Activated T-helper 2 cell treated with anti-CD3 and anti-CD28 coated beads, Interferon-gamma antibody, Interleukin-2, Interleukin-4, amounts not matched to agents 10 μg/mL and 5 μg/mL and 100 μg/mL, durations not matched to agents 14 hours and 24 hours and 36 hours (primary cell): ENCODE results near the gene ZNF614. TPM values are rescaled to one million over a fixed set of nuclear protein-coding genes. Genes with fewer than 3 reads are reported as not detected.
A peak's percentile ranks its signal among the peaks of the same experiment; 100 is the strongest.
"Not testable (repeated sequence)": the region's sequence is repeated elsewhere in the genome, so short reads cannot be mapped to it uniquely, and the experiment has no call there.

Experiments
- DNase-seq: peaks from one replicate; pipeline ENCODE4 v3.0.0; 2021; ENCODE audit warnings: low spot score
- H3K27ac Mint-ChIP-seq: one replicate; pipeline ENCODE4 v1.8.0; 2021; ENCODE audit warnings: mixed read lengths
- H3K27me3 Mint-ChIP-seq: one replicate; pipeline ENCODE4 v1.8.0; 2021; ENCODE audit warnings: low read depth, mixed read lengths
- H3K36me3 Mint-ChIP-seq: one replicate; pipeline ENCODE4 v1.8.0; 2021; ENCODE audit warnings: low read depth, mixed read lengths
- H3K4me1 Mint-ChIP-seq: one replicate; pipeline ENCODE4 v1.8.0; 2021; ENCODE audit warnings: low read depth, mixed read lengths
- H3K4me3 Mint-ChIP-seq: one replicate; pipeline ENCODE4 v1.8.0; 2021; ENCODE audit warnings: low read depth, mild to moderate bottlenecking, moderate library complexity, mixed read lengths
- H3K9me3 Mint-ChIP-seq: one replicate; pipeline ENCODE4 v1.8.0; 2021; ENCODE audit warnings: mixed read lengths
- intact Hi-C: fragments of 100-400 bp; cut with micrococcal nuclease; formaldehyde crosslinking; loops from one replicate; pipeline ENCODE4 v1.15.1; 2023
- total RNA-seq: library from RNA; stranded (reverse); gene quantifications from 2 replicates; pipeline ENCODE4 v1.2.3, GENCODE V29; 2022

ZNF614 gene
- total RNA-seq, result 9.2 and 9.6 TPM in 2 replicates

DNA sequence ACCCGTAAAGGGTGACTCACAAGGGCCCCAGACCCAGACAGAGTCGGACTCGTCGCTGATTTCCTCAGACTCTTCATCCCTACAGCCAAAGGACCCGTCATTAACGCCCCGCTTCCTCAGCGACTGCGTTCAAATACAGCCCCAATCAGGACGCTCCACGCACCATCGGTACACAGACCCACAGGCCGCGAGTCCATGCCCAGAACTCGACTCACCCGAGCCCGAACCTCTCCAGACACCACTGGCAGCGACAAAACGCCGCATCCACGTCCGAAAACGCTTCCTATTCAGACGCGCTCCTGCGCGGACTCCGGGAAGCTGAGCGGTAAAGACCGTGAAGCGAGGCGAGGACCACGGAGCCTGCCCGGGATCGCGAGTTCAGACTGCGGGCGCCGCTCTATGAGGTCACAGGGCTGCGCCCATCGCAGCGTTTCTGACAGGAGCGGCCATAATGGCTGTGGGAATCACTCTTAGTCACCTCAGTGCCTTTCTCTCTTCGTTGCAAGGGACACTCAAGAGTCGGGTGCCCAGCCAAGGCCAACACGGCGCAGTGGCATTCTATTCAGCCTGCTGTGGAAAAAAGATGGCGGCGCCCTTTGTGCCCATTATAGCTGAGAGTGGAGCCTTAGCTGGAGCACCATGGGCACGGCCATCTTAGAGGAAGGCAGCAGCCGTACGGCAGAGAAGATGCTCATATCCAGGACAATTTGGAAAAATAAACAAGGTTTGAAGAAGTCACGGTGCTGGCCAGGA is at the start of gene ZNF614:
Gene ZNF614 (minus strand): TSS at position 353 of the 753 bp plus-strand sequence. CDS start 2,634 bp downstream, outside the sequence.
- Mint-ChIP-seq H3K27ac (peak within 1 kb of the TSS; percentile 93), H3K36me3 (peaks cover 80% of the 10 kb centered on the region), H3K9me3 (peaks cover 69% of the 10 kb centered on the region), H3K4me1 (peaks cover 11% of the 10 kb centered on the region), H3K4me3 (peak within 1 kb of the TSS; percentile 92), H3K27me3 (no peaks in the 10 kb centered on the region)
- intact Hi-C loops, result loop anchor here (1.0 to 10.0 kb wide), 6 partner anchors 20 to 123 kb away; partner anchors contain the start of genes ZNF350, ZNF613, ZNF615 and ZNF616
- DNase-seq, result peak; percentile 82

DNA sequence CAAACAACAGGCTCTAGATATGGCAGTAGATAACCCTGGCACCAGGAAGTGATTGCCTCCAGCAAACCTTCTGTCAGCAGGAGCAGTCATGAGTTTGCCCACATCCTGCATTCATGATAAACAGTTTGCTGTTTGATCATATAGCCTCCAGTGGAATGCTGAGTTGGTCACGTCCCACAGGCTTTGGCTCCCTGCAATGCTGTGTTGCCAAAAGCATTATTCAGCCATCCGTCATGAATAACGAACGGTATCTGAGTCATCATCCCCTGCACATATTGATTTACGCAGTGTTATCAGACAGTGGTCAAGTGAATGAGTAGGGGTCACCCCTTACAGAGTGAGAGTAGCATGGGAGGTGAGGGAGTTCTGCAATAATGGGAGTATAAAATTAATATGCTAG is 42.3 kb upstream of the ZNF614 start:
- peaks cover 100% of the 10 kb centered on the region for H3K36me3 Mint-ChIP-seq
- no peak for DNase-seq
- intact Hi-C loops, result no loop called here
- no peaks in the 10 kb centered on the region for H3K4me1 Mint-ChIP-seq
- H3K9me3 Mint-ChIP-seq, result peaks cover 87% of the 10 kb centered on the region
- no peak overlapping the region for H3K27ac Mint-ChIP-seq
- H3K27me3 Mint-ChIP-seq, result no peaks in the 10 kb centered on the region
- H3K4me3 Mint-ChIP-seq, result no peak overlapping the region

DNA sequence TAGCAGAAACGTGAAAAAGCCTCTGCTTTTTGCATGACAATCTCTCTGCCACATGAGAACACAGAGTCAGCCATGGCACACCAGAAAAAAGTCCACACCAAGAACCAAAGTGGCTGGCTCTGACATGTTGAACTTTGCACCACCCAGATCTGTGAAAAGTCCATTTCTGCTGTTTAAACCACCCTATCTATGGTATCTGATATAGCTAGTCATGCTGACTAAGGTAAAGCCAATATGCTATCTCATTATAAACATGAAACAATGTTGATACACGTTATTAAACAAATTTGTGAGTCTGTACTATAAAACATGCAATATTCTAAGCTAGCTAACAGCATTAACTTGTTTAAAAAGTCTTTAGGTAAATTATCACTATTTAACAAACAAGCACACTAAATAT is 41.5 kb upstream of the ZNF614 start:
- H3K27me3 Mint-ChIP-seq, result no peaks in the 10 kb centered on the region
- H3K4me1 Mint-ChIP-seq, result no peaks in the 10 kb centered on the region
- intact Hi-C loops, result no loop called here
- no peak overlapping the region for H3K4me3 Mint-ChIP-seq
- H3K9me3 Mint-ChIP-seq, result peaks cover 87% of the 10 kb centered on the region
- H3K27ac Mint-ChIP-seq, result no peak overlapping the region
- peaks cover 98% of the 10 kb centered on the region for H3K36me3 Mint-ChIP-seq
- no peak for DNase-seq

DNA sequence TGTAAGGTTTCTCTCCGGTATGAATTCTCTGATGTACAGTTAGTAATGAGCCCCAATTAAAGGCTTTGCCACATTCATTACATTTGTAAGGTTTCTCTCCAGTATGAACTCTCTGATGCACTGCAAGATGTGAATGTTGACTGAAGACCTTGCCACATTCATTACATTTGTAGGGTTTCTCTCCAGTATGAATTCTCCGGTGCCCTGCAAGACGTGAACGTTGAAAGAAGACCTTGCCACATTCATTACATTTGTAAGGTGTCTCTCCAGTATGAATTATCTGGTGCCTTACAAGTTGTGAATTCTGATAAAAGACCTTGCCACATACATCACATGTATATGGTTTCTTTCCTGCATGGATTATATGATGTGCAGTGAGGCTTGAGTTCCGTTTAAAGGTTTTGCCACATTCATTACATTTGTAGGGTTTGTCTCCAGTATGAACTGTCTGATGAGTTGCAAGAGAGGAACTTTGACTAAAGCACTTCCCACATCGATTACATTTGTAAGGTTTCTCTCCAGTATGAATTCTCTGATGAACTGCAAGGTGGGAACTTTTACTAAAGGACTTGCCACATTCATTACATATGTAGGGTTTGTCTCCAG is 38.2 kb upstream of the ZNF614 start:
- Mint-ChIP-seq H3K4me3 (no peak overlapping the region), H3K27me3 (no peaks in the 10 kb centered on the region), H3K27ac (no peak overlapping the region), H3K9me3 (peaks cover 76% of the 10 kb centered on the region), H3K36me3 (peaks cover 82% of the 10 kb centered on the region), H3K4me1 (no peaks in the 10 kb centered on the region)
- intact Hi-C loops, result no loop called here
- DNase-seq, result no peak

DNA sequence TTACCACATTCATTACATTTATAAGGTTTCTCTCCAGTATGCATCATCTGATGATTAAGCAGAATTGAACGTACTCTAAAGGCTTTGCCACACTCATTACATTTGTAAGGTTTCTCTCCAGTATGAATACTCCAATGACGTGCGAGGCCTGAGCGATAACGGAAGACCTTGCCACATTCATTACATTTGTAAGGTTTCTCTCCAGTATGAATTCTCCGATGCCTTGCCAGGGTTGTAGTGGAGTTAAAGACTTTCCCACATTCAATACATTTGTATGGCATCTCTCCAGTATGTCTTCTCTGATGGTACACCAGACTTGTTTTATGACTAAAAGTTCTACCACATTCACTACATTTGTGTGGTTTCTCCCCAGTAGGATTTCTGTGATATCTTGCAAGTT is 37.2 kb upstream of the ZNF614 start:
- no peak for DNase-seq
- peaks cover 76% of the 10 kb centered on the region for H3K9me3 Mint-ChIP-seq
- no peaks in the 10 kb centered on the region for H3K27me3 Mint-ChIP-seq
- H3K4me1 Mint-ChIP-seq, result no peaks in the 10 kb centered on the region
- H3K27ac Mint-ChIP-seq, result no peak overlapping the region
- peaks cover 77% of the 10 kb centered on the region for H3K36me3 Mint-ChIP-seq
- no peak overlapping the region for H3K4me3 Mint-ChIP-seq
- intact Hi-C loops, result no loop called here

- DNase-seq, H3K27ac Mint-ChIP-seq, H3K27me3 Mint-ChIP-seq, intact Hi-C loops, H3K4me1 Mint-ChIP-seq, H3K4me3 Mint-ChIP-seq: not testable (repeated sequence)
- peaks cover 74% of the 10 kb centered on the region for H3K9me3 Mint-ChIP-seq
- peaks cover 36% of the 10 kb centered on the region for H3K36me3 Mint-ChIP-seq
Measured at GRCh38 chr19:52056480-52056879, 28.3 kb upstream of the ZNF614 start.

DNA sequence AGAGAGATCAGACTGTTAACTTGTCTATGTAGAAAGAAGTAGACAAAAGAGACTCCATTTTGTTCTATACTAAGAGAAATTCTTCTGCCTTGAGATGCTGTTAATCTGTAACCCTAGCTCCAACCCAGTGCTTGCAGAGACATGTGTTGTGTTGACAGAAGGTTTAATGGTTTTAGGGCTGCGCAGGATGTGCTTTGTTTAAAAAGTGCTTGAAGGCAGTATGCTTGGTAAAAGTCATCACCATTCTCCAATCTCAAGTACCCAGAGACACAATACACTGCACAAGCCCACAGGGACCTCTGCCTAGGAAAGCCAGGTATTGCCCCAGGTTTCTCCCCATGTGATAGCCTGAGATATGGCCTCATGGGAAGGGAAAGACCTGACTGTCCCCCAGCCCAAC is 23.6 kb upstream of the ZNF614 start:
- Mint-ChIP-seq H3K9me3 (peaks cover 72% of the 10 kb centered on the region), H3K36me3 (peaks cover 54% of the 10 kb centered on the region)
- DNase-seq, H3K27ac Mint-ChIP-seq, H3K27me3 Mint-ChIP-seq, intact Hi-C loops, H3K4me3 Mint-ChIP-seq, H3K4me1 Mint-ChIP-seq: not testable (repeated sequence)

- Mint-ChIP-seq H3K4me1 (peaks cover 9% of the 10 kb centered on the region), H3K36me3 (peaks cover 72% of the 10 kb centered on the region), H3K27me3 (no peaks in the 10 kb centered on the region), H3K9me3 (peaks cover 64% of the 10 kb centered on the region), H3K27ac (peak within 1 kb of the TSS; percentile 99), H3K4me3 (peak within 1 kb of the TSS; percentile 96)
- DNase-seq, result peak; percentile 78
- intact Hi-C loops, result loop anchor here (1.0 kb wide), 3 partner anchors 21 to 122 kb away; partner anchors contain the start of genes ZNF350, ZNF613 and ZNF614
Measured at GRCh38 chr19:52048555-52049501, 20.6 kb upstream of the ZNF614 start, which contains the start of gene ZNF432. ZNF432 (minus strand) TSS chr19:52048838; CDS start chr19:52046868, 1,970 bp downstream.

DNA sequence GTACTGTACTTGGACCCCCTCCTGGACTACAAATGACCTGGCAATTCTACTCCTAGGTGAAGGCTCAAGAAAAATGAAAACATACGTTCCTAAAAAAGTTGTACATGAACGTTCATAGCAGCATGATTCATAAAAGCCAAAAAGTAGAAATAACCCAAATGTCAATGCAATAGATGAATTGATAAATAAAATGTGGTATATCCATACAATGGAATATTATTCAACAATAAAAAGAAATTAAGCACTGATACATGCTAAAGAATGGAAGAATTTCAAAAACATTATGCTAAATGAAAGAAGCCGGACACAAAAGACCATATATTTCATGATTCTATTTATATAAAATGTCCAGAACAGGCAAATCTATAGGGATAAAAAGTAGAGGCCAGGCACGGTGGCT is 11.0 kb upstream of the ZNF614 start:
- Mint-ChIP-seq H3K27ac (no peak overlapping the region), H3K27me3 (no peaks in the 10 kb centered on the region), H3K4me1 (no peaks in the 10 kb centered on the region), H3K36me3 (peaks cover 96% of the 10 kb centered on the region), H3K4me3 (no peak overlapping the region), H3K9me3 (peaks cover 75% of the 10 kb centered on the region)
- intact Hi-C loops, result no loop called here
- DNase-seq, result no peak

DNA sequence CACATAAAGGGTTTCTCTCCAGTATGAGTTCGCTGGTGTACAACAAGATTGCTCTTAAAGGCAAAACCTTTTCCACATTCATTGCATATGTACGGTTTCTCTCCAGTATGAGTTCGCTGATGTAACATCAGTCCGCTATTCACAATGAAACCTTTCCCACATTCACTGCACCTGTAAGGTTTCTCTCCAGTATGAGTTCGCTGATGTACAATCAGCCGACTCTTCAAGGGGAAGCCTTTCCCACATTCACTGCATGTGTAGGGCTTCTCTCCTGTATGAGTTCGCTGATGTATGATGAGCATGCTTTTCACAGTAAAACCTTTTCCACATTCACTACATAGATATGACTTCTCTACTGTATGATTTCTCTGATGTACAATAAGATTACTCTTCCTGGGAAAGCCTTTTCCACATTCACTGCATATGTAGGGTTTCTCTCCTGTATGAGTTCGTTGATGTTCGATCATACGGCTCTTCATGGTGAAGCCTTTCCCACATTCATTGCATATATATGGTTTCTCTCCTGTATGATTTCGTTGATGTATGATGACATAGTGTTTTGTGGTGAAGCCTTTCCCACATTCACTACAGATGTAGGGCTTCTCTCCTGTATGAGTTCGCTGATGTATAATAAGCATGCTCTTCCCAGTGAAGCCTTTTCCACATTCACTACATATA is 6.0 kb upstream of the ZNF614 start:
- no peak overlapping the region for H3K27ac Mint-ChIP-seq
- peaks cover 80% of the 10 kb centered on the region for H3K9me3 Mint-ChIP-seq
- H3K4me1 Mint-ChIP-seq, result peaks cover 1% of the 10 kb centered on the region
- no peak for DNase-seq
- intact Hi-C loops, result no loop called here
- no peak overlapping the region for H3K4me3 Mint-ChIP-seq
- H3K27me3 Mint-ChIP-seq, result no peaks in the 10 kb centered on the region
- peaks cover 82% of the 10 kb centered on the region for H3K36me3 Mint-ChIP-seq

DNA sequence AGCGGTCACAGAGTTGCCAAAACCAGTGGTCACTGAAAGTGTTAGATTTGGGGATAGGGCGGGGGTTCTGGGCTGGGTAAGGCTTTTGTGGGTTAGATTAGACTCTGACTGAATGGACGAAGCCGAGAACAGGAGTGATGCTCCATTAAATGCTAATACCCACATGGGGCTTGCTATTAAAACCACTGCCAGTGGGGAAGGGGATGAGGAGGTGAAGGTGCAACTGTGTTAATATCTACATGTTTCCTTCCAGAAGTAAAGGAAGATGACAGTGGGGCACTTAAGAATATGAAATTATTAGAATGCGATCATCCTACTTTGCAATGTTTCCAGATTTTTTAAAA is 573 bp upstream of the ZNF614 start:
- Mint-ChIP-seq H3K27ac (peak overlapping the region; percentile 93), H3K4me3 (peak overlapping the region; percentile 92)
- intact Hi-C loops, result loop anchor here (1.0 to 10.0 kb wide), 6 partner anchors 20 to 124 kb away; partner anchors contain the start of genes ZNF350, ZNF613, ZNF615 and ZNF616

More for the DNA sequence above, 573 bp upstream of the ZNF614 start:
- Mint-ChIP-seq H3K9me3 (peaks cover 69% of the 10 kb centered on the region), H3K4me1 (peaks cover 11% of the 10 kb centered on the region), H3K27me3 (no peaks in the 10 kb centered on the region), H3K36me3 (peaks cover 80% of the 10 kb centered on the region)
- no peak for DNase-seq
